ENCODE results near the gene COG3.

DNA sequence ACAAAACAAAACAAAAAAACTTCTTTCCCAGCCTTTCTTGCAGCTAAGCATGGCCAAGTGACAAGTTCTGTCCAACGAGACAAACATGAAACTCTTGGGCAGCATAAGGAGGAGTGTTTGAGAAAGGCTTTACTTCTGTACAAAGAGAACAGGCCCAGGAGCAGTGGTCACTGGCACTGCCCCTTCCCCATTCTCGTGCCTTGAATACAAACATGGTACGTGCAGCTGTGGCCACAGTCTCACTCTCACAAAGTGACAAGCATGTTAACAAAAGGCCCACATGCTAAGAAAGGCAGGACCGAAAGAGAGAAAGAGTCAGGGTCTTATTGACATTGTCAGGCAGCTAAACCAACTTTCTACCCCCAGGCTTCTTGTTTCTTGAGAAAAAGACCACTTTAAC lies 26.8 kb upstream of the COG3 start:
- TF ChIP-seq CTCF (conservative IDR thresholded peaks at IDR 0.05; ENCODE audit: low read depth, low read length) (no peak), EZH2 (IDR thresholded peaks at IDR 0.05; ENCODE audit: borderline replicate concordance, low read depth, low read length, poor library complexity, severe bottlenecking) (no peak)
